SU-DHL-6 (cell line): ENCODE results near the gene COL4A2.

Experiments used
- H2AFZ ChIP-seq: fragments of 200-600 bp; sonication (generic); 2 replicates; pipeline ENCODE4 v1.6.1; 2014; ENCODE audit warnings: low read depth, mild to moderate bottlenecking, moderate library complexity, mixed read lengths, antibody characterized with exemption, low read length; ENCODE audit not compliant: severe bottlenecking
- H3F3A ChIP-seq: fragments of 200-600 bp; shearing (Covaris generic); 2 replicates; pipeline ENCODE4 v1.6.0; 2016; ENCODE audit warnings: antibody characterized with exemption, mild to moderate bottlenecking; ENCODE audit not compliant: insufficient read depth
- H3K27ac ChIP-seq: fragments of 200-600 bp; sonication (generic); 2 replicates; pipeline ENCODE4 v1.5.1; 2016; ENCODE audit warnings: low read depth, mild to moderate bottlenecking, low read length, moderate library complexity, mixed read lengths
- H3K27me3 ChIP-seq: fragments of 200-600 bp; sonication (generic), shearing (Covaris generic); 2 replicates; pipeline ENCODE4 v1.6.0; 2014; ENCODE audit warnings: mild to moderate bottlenecking, low read length
- H3K36me3 ChIP-seq: fragments of 200-600 bp; sonication (generic); 2 replicates; pipeline ENCODE4 v1.6.1; 2014; ENCODE audit warnings: mild to moderate bottlenecking, low read length, mixed read lengths
- H3K4me2 ChIP-seq: fragments of 300-600, 200-600 bp; shearing (Covaris generic), sonication (generic); 2 replicates; pipeline ENCODE4 v1.6.0; 2014; ENCODE audit warnings: low read length, low read depth, mild to moderate bottlenecking; ENCODE audit not compliant: poor library complexity, severe bottlenecking
- H3K4me3 ChIP-seq: fragments of 200-600 bp; sonication (generic); 2 replicates; pipeline ENCODE4 v1.5.1; 2014; ENCODE audit warnings: antibody characterized with exemption, low read length, mild to moderate bottlenecking, mixed read lengths; ENCODE audit not compliant: insufficient read depth, poor library complexity, severe bottlenecking
- H3K79me2 ChIP-seq: fragments of 200-600 bp; sonication (generic); 2 replicates; pipeline ENCODE4 v1.6.1; 2014; ENCODE audit warnings: mild to moderate bottlenecking, low read length, moderate library complexity; ENCODE audit not compliant: insufficient read depth
- H3K9ac ChIP-seq: fragments of 200-600 bp; sonication (generic); 2 replicates; pipeline ENCODE4 v1.7.0; 2014; ENCODE audit warnings: mild to moderate bottlenecking, low read length
- H3K9me2 ChIP-seq: fragments of 200-600 bp; sonication (generic); replicated peaks from 2 replicates; pipeline ENCODE4 v1.6.1; 2014; ENCODE audit warnings: low read length; ENCODE audit not compliant: insufficient read depth
- H3K9me3 ChIP-seq: fragments of 200-600 bp; sonication (generic); 2 replicates; pipeline ENCODE4 v1.6.1; 2014; ENCODE audit warnings: low read length, mixed read lengths; ENCODE audit not compliant: insufficient read depth
- H4K20me1 ChIP-seq: fragments of 200-600 bp; sonication (generic); 2 replicates; pipeline ENCODE4 v1.6.1; 2014; ENCODE audit warnings: low read depth, mild to moderate bottlenecking, antibody characterized with exemption, low read length, moderate library complexity, mixed read lengths
- CTCF ChIP-seq: fragments of 200-600 bp; sonication (generic); IDR thresholded peaks from one replicate; pipeline ENCODE4 v1.5.1; 2017; ENCODE audit warnings: antibody characterized with exemption, mild to moderate bottlenecking, low read length, moderate library complexity; ENCODE audit not compliant: insufficient read depth, poor library complexity, severe bottlenecking
- EZH2phosphoT487 ChIP-seq: fragments of 200-600 bp; sonication (generic), shearing (Covaris generic); conservative IDR thresholded peaks from 2 replicates; pipeline ENCODE4 v1.6.1; 2018; ENCODE audit warnings: mild to moderate bottlenecking, antibody characterized with exemption, low read length, moderate library complexity, mixed read lengths

The COL4A2 gene

GRCh38 chr13:110410936-110411687 is 104.0 kb downstream of the COL4A2 start:
- H3F3A ChIP-seq = no peaks in the 10 kb centered on the region
- no peaks in the 10 kb centered on the region for H3K36me3 ChIP-seq
- H2AFZ ChIP-seq = no peak overlapping the region
- H3K9me2 ChIP-seq = no peaks in the 10 kb centered on the region
- no peak overlapping the region for H3K9ac ChIP-seq
- H3K4me2 ChIP-seq = no peak overlapping the region
- H3K79me2 ChIP-seq = no peaks in the 10 kb centered on the region
- TF ChIP-seq CTCF (no peak), EZH2phosphoT487 (no peak)
- no peaks in the 10 kb centered on the region for H3K27me3 ChIP-seq
- no peaks in the 10 kb centered on the region for H4K20me1 ChIP-seq
- H3K4me3 ChIP-seq = no peak overlapping the region
- H3K27ac ChIP-seq = no peak overlapping the region
- H3K9me3 ChIP-seq = no peaks in the 10 kb centered on the region

- Histone ChIP-seq H3K27me3 (no peaks in the 10 kb centered on the region), H3K9me3 (no peaks in the 10 kb centered on the region), H3K36me3 (no peaks in the 10 kb centered on the region), H3K9ac (no peak overlapping the region), H3K4me2 (no peak overlapping the region), H3F3A (no peaks in the 10 kb centered on the region), H2AFZ (no peak overlapping the region), H3K4me3 (no peak overlapping the region), H3K79me2 (no peaks in the 10 kb centered on the region), H4K20me1 (no peaks in the 10 kb centered on the region), H3K9me2 (no peaks in the 10 kb centered on the region), H3K27ac (no peak overlapping the region)
- no peak for TF ChIP-seq CTCF
- no peak for TF ChIP-seq EZH2phosphoT487
These were observed 104.6 kb downstream of the COL4A2 start for GRCh38 chr13:110411688-110412059.

- Histone ChIP-seq H3F3A (no peaks in the 10 kb centered on the region), H3K9me2 (no peaks in the 10 kb centered on the region), H3K27me3 (no peaks in the 10 kb centered on the region), H3K27ac (no peak overlapping the region), H2AFZ (no peak overlapping the region), H3K4me3 (no peak overlapping the region), H3K36me3 (no peaks in the 10 kb centered on the region), H3K9me3 (no peaks in the 10 kb centered on the region), H3K4me2 (no peak overlapping the region), H4K20me1 (no peaks in the 10 kb centered on the region), H3K9ac (no peak overlapping the region), H3K79me2 (no peaks in the 10 kb centered on the region)
- TF ChIP-seq CTCF (peak; percentile 80), EZH2phosphoT487 (no peak)
These were observed 105.2 kb downstream of the COL4A2 start for GRCh38 chr13:110412132-110412914.
